Fibroblast of skin of left quadriceps (primary cell): ENCODE data around the gene SMCO2.
"Not testable (repeated sequence)": the region's sequence is repeated elsewhere in the genome, so short reads cannot be mapped to it uniquely, and the experiment has no call there.

Experiments used
- DNase-seq, 2 experiments: peaks; one replicate each; pipeline ENCODE4 v3.0.0-alpha.2; 2013; ENCODE audit warnings: low read depth in 2 of 2

SMCO2 gene

GRCh38 chr12:27524839-27525753, 78.6 kb downstream of the SMCO2 start:
- peak in 1 of 2 experiments; percentile 39 for DNase-seq

- DNase-seq: no peak
Measured at GRCh38 chr12:27527512-27527911, 81.0 kb downstream of the SMCO2 start.

GRCh38 chr12:27528788-27529187, 82.3 kb downstream of the SMCO2 start:
- no peak for DNase-seq

GRCh38 chr12:27530157-27530922, 83.8 kb downstream of the SMCO2 start:
- DNase-seq: no peak

- no peak for DNase-seq
Measured at GRCh38 chr12:27531896-27532295, 85.4 kb downstream of the SMCO2 start.

GRCh38 chr12:27534060-27534764, 87.7 kb downstream of the SMCO2 start:
- no peak for DNase-seq

GRCh38 chr12:27534765-27535161, 88.2 kb downstream of the SMCO2 start:
- DNase-seq: no peak

- DNase-seq: no peak
Measured at GRCh38 chr12:27535318-27535717, 88.8 kb downstream of the SMCO2 start.

GRCh38 chr12:27537855-27538675, 91.5 kb downstream of the SMCO2 start:
- no peak for DNase-seq

GRCh38 chr12:27539191-27539631, 92.7 kb downstream of the SMCO2 start:
- DNase-seq: no peak

- DNase-seq: no peak
Measured at GRCh38 chr12:27541031-27541719, 94.6 kb downstream of the SMCO2 start.

GRCh38 chr12:27542628-27543027, 96.1 kb downstream of the SMCO2 start:
- peak; percentile 75 to 77 for DNase-seq

GRCh38 chr12:27544858-27545257, 98.3 kb downstream of the SMCO2 start:
- not testable (repeated sequence) for DNase-seq

GRCh38 chr12:27545665-27546064, 99.1 kb downstream of the SMCO2 start:
- no peak for DNase-seq

- no peak for DNase-seq
Measured at GRCh38 chr12:27547592-27547991, 101.1 kb downstream of the SMCO2 start.

- no peak for DNase-seq
Measured at GRCh38 chr12:27548301-27549199, 102.0 kb downstream of the SMCO2 start.

GRCh38 chr12:27549236-27549800, 102.8 kb downstream of the SMCO2 start:
- peak; percentile 41 to 53 for DNase-seq

- DNase-seq: peak; percentile 65 to 75
Measured at GRCh38 chr12:27549801-27550652, 103.5 kb downstream of the SMCO2 start.
